Stimulated activated CD4-positive, alpha-beta T cell treated with anti-CD3 and anti-CD28 coated beads, TNF-alpha, amount 100 ng/mL, for 4 hours (primary cell): ENCODE results near the gene LMNTD2.

Experiments used
- DNase-seq, 3 experiments: peaks; one replicate each; pipeline ENCODE4 v3.0.0-alpha.2; 2020; ENCODE audit warnings: low read depth in 3 of 3

LMNTD2 gene

DNA sequence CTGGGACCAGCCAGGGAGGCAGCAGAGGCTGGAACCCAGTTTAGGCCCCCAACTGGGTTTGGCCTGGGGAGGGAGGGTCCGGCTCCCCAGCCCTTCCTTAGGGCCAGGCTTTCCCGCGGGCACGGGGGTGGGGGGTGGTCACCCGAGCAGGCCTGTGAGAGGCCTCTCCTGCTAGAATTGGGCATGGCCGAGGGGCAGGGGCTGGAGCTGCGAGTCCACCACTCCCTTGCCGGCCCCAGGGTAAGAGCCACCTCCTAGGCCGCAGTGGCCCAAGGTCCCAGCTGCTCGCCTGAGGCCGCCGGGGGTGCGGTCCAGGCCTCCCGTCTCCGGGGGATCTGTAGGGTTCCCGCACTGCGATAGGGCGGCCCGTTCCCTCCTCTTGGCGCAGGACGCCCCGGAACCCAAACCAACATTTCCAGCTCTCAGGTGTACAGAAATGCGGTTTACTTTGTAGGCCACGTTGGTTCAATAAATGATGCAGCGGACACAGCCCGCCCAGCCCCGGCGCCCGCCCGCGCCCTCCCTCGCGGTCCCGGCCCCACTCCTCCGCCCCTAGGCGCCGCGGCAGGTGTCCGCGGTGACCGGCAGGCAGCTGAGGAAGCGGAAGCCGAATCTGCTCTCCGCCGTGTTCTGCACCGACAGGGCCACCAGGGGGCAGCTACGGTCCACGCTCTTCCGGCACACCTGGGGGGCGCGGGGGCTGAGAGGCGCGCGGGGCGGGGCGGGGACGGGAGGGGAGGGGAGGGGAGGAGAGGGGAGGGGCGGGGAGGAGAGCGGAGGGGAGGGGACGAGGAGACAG lies 5.9 kb downstream of the LMNTD2 start:
- DNase-seq: peak; percentile 54 to 69 (median 61)

GRCh38 chr11:553988-554340 lies 6.6 kb downstream of the LMNTD2 start:
- no peak for DNase-seq

GRCh38 chr11:553083-553987 lies 7.2 kb downstream of the LMNTD2 start:
- no peak for DNase-seq

DNA sequence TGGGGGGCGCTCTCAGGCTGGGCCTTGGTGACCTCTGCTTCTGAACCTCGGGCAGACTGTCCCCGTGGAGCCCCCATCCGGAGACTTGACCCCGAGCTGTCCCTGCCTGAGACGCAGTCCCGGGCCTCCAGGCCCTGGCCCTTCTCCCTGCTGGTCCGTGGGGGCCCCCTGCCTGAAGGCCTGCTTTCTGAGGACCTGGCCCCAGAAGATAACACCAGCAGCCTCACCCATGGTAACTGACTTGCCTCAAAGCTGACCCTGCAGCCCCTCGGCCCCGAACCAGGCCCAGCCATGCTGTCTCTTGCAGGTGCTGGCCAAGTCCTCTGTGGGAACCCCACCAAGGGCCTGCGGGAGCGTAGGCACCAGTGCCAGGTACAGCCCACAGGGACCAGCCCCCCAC lies 8.9 kb downstream of the LMNTD2 start:
- DNase-seq: no peak

DNA sequence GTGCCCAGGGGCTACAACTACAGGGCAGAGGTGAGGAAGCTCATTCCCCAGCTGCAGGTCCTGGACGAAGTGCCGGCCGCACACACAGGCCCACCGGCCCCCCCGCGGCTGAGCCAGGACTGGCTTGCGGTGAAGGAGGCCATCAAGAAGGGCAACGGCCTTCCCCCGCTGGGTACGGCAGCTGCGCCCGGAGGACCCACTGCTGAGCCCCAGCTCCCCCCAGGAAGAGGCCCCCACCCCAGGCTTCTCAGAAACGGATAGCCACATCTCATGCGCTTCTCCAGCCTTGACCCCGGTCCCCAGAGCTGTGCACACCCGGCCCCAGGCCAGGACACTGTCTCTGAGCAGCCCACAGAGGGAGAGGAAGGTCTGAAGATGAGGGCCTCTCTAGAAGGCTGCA lies 9.4 kb downstream of the LMNTD2 start:
- DNase-seq: no peak

DNA sequence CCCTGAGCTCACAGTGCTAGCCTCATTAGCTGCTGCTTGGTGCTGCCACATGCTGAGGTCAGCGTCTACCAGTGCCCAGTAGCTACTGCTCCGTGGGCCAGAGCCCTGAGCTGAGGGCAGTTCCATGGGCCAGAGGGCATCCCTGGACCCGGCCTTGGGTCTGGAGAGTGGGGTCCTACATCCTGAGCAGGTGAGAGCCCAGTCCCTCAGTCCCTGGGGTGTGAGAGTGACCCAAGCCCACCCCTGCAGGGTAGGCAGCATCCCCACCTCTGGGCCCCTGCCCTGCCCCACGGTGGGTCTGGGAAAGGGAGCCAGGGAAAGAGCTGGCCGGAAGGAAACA lies 9.8 kb downstream of the LMNTD2 start:
- DNase-seq: no peak

DNA sequence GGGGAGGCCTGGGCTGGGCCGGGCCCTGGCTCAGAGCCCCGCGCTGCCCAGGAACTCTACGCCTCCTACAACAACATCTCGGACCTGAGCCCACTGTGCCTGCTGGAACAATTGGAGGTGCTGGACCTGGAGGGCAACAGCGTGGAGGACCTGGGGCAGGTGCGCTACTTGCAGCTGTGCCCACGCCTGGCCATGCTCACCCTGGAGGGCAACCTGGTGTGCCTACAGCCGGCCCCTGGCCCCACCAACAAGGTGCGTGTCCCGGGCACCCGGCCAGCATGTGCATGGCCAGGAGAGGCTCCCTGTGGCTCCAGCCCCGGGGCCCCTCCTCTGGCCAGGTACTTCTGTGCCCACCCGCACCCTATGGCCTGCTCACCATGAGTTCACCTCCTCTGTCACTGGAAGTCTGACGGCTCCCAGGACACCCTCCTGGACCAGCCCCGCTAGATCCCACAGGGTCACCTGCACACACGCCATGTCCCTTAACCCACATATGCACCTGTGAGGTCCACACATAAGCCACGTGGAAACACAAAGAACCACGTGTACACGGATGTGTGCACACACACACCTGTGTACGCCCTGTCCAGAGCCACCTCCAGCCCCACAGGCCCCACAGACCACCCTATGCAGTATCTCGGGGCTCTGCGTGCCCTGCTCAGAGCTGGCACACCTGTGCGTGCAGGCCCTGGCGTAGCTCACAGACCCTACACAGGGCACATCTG lies 10.4 kb downstream of the LMNTD2 start:
- DNase-seq: no peak

DNA sequence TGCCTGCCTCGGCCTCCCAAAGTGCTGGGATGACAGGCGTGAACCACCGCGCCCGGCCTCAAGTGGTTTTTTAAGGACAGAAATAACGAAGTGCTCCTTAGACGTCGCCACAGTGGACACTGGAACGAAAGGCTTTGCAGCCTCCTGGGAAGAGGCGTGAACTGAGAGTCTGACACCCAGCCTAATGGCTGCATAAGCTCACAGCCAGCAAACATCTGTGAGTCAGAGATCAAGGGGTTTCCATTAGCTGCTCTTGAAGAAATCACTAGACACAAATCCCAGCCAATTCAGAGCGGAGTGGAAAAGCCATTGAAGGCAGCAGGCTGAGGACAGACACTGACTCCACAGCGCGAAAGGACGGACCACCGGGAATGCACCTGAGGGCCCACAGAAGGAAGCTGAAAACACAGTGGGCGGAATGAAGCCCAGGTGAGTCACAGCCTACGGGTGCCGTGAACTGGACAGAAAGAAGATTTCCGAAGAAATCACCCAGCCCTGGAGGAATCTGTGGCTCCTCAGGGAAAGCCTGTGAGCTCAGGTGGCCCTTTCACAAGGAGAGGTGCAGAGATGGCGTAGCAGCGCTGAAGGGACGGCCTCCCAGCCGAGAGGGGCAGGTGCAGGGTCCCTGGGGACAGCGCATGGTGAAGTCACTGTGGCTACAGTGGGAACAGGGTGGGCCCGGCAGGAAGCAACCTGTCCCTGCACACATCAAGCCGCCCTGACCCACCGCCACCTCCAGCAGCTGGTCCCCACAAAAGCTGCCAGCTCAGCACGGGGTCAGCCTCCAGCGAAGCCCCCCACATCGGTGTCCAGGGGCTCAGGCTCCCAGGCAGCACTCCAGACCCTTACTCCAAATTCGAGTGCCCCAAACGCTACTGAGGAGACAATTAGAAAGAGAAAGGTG lies 11.6 kb downstream of the LMNTD2 start:
- no peak for DNase-seq

DNA sequence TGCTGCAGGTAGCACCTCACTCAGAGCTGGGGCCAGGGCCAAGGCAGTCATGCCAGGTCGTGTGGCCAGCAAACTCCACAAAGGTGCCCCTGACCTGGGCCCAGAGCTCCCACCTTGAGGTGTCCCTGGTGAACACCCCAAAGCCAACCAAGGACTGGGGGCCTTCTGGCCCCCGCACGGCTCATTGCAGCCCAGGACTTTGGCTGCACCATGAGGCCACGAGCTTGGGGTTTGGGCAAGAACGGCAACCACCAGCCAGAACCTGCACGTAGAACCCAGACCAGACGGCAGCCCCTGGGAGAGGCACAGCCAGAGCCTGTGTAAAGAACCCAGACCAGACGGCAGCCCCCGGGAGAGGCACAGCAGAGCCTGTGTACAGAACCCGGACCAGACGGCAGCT lies 15.4 kb downstream of the LMNTD2 start:
- no peak for DNase-seq

DNA sequence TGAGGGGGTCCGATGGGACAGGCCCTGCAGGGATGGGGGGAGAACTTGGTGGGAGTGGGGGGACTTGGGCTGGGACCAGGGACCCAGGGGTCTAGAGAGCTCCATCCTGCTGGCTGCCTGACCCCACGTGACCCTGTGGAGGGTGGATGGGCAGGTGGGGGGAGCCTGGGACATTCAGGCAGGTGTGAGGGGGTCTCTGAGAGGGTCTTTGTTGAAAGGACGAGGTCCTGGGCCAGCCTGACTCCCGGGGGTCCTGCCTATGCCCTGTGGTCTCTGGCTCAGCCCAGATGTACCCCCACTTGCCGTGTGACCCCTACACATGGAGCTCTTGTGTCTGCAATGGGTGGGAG lies 15.7 kb downstream of the LMNTD2 start:
- no peak for DNase-seq

DNA sequence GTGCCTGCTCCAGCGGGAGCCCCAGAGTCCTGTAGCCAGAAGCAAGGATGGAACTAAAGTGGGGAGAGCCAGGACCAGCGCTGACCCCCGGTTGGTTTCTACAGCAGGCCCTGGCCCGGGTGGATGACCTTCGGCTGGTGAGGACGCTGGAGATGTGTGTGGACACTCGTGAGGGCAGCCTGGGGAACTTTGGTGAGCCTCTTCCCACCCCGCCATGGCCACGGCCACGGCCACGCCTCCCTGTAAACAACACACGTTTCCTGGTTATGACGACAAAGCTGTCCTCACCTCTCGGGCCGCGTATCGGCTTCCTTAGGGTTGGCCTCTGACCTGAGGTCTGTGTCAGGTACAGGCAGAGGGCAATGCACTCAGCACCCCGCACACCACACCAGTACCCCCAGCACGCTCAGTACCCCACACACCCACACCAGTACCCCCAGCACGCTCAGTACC lies 19.1 kb downstream of the LMNTD2 start:
- DNase-seq: no peak

GRCh38 chr11:540583-541432 lies 19.7 kb downstream of the LMNTD2 start:
- DNase-seq: no peak

DNA sequence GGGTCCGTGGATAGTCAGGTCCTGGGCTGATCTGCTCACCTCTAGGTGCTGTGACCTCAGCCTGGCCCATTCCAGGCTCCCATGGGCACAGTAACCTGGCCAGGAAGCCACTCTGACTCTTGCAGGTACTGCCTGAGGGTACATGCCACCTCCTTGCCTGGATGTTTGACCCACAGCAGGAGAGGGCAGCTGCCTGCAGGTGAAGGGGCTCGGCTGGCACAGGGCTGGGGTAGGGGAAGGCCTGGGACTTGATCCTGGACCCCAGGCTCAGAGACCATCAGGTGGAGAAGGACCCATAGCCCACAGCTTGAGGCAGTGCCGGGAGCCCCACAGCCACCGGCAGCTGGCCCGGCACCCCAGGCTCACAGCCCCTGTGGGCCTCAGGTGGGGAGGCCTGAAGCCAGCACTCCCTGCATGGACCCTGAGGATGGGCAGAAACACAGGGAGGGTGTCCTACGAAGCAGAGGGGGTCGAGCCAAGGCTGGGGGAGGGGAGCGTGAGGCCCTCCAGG lies 20.5 kb downstream of the LMNTD2 start:
- DNase-seq: no peak

- DNase-seq: no peak
These were observed 22.0 kb downstream of the LMNTD2 start for GRCh38 chr11:538431-539051.

DNA sequence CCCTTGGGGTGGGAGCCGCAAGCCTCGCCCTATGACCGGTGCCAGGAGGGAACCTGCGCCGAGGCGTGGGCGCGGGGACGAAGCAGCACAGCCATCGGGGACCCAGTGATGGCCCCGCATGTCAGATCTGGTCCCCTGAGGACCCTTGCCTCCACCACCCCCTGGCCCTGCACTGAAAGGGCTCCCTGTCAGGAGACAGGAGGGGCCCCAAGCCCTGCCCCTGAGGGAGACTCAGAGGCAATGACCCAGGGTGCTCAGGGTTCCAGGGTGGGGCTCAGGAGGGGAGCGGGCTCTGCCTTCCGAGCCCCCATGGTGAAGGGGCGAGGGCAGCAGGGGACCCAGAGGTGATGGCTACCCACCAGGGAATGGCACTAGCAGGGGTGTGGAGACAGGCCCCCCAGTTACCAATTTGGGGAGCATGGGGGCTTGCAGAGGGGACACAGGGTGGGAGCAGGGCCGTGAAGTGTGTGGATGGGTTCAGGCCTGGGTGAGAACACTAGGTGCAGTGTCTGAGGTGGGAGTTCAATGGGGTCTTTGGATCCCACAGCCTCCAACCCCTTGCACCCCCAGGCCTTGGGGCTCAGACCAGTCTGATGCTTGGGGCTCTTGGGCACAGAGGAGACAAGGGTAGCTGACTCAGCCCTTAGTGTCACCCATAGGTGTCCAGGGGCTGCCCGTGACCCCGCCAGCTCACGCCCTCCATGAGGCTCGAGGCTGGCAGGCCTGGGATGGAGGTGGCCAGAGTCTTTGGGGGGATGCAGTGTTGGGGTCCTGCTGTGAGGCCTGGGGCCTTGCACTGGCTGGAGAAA lies 22.7 kb downstream of the LMNTD2 start:
- no peak for DNase-seq

GRCh38 chr11:536841-537621 lies 23.5 kb downstream of the LMNTD2 start, which contains the start of gene LRRC56:
Gene LRRC56, plus strand, starts transcription at chr11:537527. Its CDS starts 3,158 bp downstream, at chr11:540685.
- peak; percentile 86 to 91 (median 89) for DNase-seq

DNA sequence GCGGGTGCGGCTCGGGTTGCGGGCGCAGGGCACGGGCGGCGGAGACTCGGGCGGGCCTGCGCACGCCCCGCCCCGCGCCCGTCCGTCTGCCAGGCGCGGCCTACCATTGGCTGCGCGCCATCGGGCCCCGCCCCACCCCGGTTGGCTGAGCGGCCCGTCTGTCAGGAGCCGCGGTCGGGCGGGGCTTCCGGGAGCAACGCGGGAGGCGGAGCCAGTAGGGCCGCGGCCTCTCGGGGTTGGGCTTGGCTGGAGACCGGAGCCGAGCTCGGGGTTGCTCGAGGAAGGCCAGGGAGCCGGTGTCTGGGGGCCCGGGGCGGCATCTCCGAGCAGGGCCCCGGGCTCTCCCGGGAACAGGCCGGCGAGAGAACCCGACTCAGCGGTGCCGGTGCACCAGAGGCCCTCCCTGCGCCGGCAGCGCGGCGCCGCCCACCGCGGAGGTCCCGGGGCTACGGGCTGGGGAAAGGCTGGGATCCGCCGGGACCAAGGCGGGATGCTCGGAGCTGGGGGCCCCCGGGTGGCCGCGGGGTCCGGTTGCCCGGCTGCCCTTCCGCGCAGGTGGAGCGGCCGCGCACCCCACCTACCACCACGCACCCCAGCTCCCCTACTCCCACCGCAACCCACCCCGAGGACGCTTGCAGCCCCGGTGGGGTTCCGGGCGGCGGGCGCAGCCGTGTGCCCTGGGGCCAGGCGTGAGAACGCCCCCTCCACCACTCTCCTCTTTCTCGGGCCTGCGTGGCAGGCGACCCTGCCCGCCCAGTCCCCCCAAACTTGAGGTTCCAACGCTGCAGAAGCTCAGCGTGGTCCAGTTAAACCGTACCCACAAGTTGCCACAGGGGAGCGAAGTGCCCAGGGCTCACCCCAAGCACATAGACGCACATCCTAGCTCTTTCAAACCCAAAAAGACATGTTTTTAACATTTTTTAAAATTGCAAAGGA lies 24.8 kb downstream of the LMNTD2 start, which contains the start of gene HRAS:
Gene HRAS (minus strand): TSS at position 58 of the 936 bp plus-strand sequence.
- DNase-seq: peak; percentile 92 to 96 (median 94)
